ENCODE measurements around the gene CARMIL3. TPM values are rescaled to one million over a fixed set of nuclear protein-coding genes. Genes with fewer than 3 reads are reported as not detected.
A peak's percentile ranks its signal among the peaks of the same experiment; 100 is the strongest.

Gene CARMIL3
- total and polyA plus RNA-seq, 3 experiments from 2014 or later: 0.14 to 1.5 (median 1.2) TPM

- Histone ChIP-seq H3K36me3 (ENCODE audit: insufficient read depth, low read length) (no peaks in the 10 kb centered on the region), H3K27me3 (ENCODE audit: insufficient read depth, low read length, poor library complexity, severe bottlenecking) (no peaks in the 10 kb centered on the region), H3K27ac (ENCODE audit: low read depth, low read length) (no peak overlapping the region), H3K9me3 (ENCODE audit: low read length) (no peaks in the 10 kb centered on the region), H3K4me3 (ENCODE audit: low read length) (no peak overlapping the region), H3K4me1 (ENCODE audit: insufficient read depth, low read length) (no peaks in the 10 kb centered on the region)
- ChIA-PET POLR2A (no interaction called here), CTCF (interaction anchor here (1.1 to 2.5 kb wide), 2 partner anchors 21 to 48 kb away, joined by 3 to 14 read pairs; no protein-coding TSS in a partner anchor)
- Mint-ChIP-seq H3K27ac (peak overlapping the region in 1 of 8 donors; percentile 97), H3K9me3 (no peaks in the 10 kb centered on the region), H3K27me3 (peaks cover 0 to 3% of the 10 kb centered on the region in 2 donors), H3K4me3 (no peak overlapping the region), H3K36me3 (no peaks in the 10 kb centered on the region), H3K4me1 (peaks cover 0 to 4% (median 0%) of the 10 kb centered on the region in 3 donors)
- no peak for DNase-seq
These were observed 8.6 kb downstream of the CARMIL3 start for GRCh38 chr14:24060443-24060842.

- H3K4me3 Mint-ChIP-seq: no peak overlapping the region
- DNase-seq: no peak
- no peaks in the 10 kb centered on the region for H3K36me3 Mint-ChIP-seq
- Histone ChIP-seq H3K4me1 (ENCODE audit: insufficient read depth, low read length) (no peaks in the 10 kb centered on the region), H3K36me3 (ENCODE audit: insufficient read depth, low read length) (no peaks in the 10 kb centered on the region), H3K9me3 (ENCODE audit: low read length) (no peaks in the 10 kb centered on the region), H3K27ac (ENCODE audit: low read depth, low read length) (no peak overlapping the region), H3K4me3 (ENCODE audit: low read length) (no peak overlapping the region), H3K27me3 (ENCODE audit: insufficient read depth, low read length, poor library complexity, severe bottlenecking) (no peaks in the 10 kb centered on the region)
- ChIA-PET CTCF (interaction anchor here (1.1 to 2.5 kb wide), 3 partner anchors 20 to 47 kb away, joined by 3 to 14 read pairs (median 4); no protein-coding TSS in a partner anchor), POLR2A (no interaction called here)
- no peak overlapping the region for H3K27ac Mint-ChIP-seq
- peaks cover 0 to 3% of the 10 kb centered on the region in 2 donors for H3K27me3 Mint-ChIP-seq
- no peaks in the 10 kb centered on the region for H3K9me3 Mint-ChIP-seq
- peaks cover 0 to 4% (median 0%) of the 10 kb centered on the region in 3 donors for H3K4me1 Mint-ChIP-seq
These were observed 9.4 kb downstream of the CARMIL3 start for GRCh38 chr14:24060984-24061913.

- H3K27ac Mint-ChIP-seq: peak overlapping the region in 1 of 8 donors; percentile 29
- H3K4me1 ChIP-seq (ENCODE audit: insufficient read depth, low read length): no peaks in the 10 kb centered on the region
- POLR2A ChIA-PET: no interaction called here
These were observed 10.6 kb downstream of the CARMIL3 start for GRCh38 chr14:24062216-24062980.

GRCh38 chr14:24063263-24063836 is 11.5 kb downstream of the CARMIL3 start:
- Histone ChIP-seq H3K9me3 (ENCODE audit: low read length) (no peaks in the 10 kb centered on the region), H3K4me3 (ENCODE audit: low read length) (no peak overlapping the region), H3K27me3 (ENCODE audit: insufficient read depth, low read length, poor library complexity, severe bottlenecking) (no peaks in the 10 kb centered on the region), H3K27ac (ENCODE audit: low read depth, low read length) (no peak overlapping the region), H3K36me3 (ENCODE audit: insufficient read depth, low read length) (no peaks in the 10 kb centered on the region), H3K4me1 (ENCODE audit: insufficient read depth, low read length) (no peaks in the 10 kb centered on the region)
- no peak for DNase-seq
- H3K36me3 Mint-ChIP-seq: no peaks in the 10 kb centered on the region
- H3K4me1 Mint-ChIP-seq: peaks cover 0 to 1% (median 0%) of the 10 kb centered on the region in 3 donors
- H3K27me3 Mint-ChIP-seq: peaks cover 0 to 5% of the 10 kb centered on the region in 2 donors
- ChIA-PET CTCF (interaction anchor here (0.7 to 2.2 kb wide), 2 partner anchors 25 to 27 kb away, joined by 3 to 7 read pairs; no protein-coding TSS in a partner anchor), POLR2A (no interaction called here)
- H3K4me3 Mint-ChIP-seq: no peak overlapping the region
- no peaks in the 10 kb centered on the region for H3K9me3 Mint-ChIP-seq
- H3K27ac Mint-ChIP-seq: no peak overlapping the region

More at GRCh38 chr14:24062216-24062980, 10.6 kb downstream of the CARMIL3 start:
- H3K27ac ChIP-seq (ENCODE audit: low read depth, low read length): no peak overlapping the region
- Mint-ChIP-seq H3K27me3 (peaks cover 0 to 5% of the 10 kb centered on the region in 2 donors), H3K4me1 (peaks cover 0 to 4% (median 0%) of the 10 kb centered on the region in 3 donors), H3K36me3 (no peaks in the 10 kb centered on the region), H3K4me3 (no peak overlapping the region), H3K9me3 (no peaks in the 10 kb centered on the region)
- no peaks in the 10 kb centered on the region for H3K36me3 ChIP-seq (ENCODE audit: insufficient read depth, low read length)
- CTCF ChIA-PET: interaction anchor here (2.5 kb wide), 1 partner anchor 46 kb away, joined by 14 read pairs; no protein-coding TSS in a partner anchor
- DNase-seq: no peak
- no peak overlapping the region for H3K4me3 ChIP-seq (ENCODE audit: low read length)
- H3K27me3 ChIP-seq (ENCODE audit: insufficient read depth, low read length, poor library complexity, severe bottlenecking): no peaks in the 10 kb centered on the region
- no peaks in the 10 kb centered on the region for H3K9me3 ChIP-seq (ENCODE audit: low read length)

GRCh38 chr14:24064091-24064795 is 12.4 kb downstream of the CARMIL3 start:
- H3K4me1 ChIP-seq (ENCODE audit: insufficient read depth, low read length): no peaks in the 10 kb centered on the region
- no peak overlapping the region for H3K27ac ChIP-seq (ENCODE audit: low read depth, low read length)
- Mint-ChIP-seq H3K27ac (peak overlapping the region in 1 of 8 donors; percentile 29), H3K36me3 (no peaks in the 10 kb centered on the region), H3K4me3 (no peak overlapping the region), H3K9me3 (no peaks in the 10 kb centered on the region), H3K4me1 (no peaks in the 10 kb centered on the region), H3K27me3 (peaks cover 0 to 5% of the 10 kb centered on the region in 2 donors)
- H3K4me3 ChIP-seq (ENCODE audit: low read length): no peak overlapping the region
- ChIA-PET POLR2A (no interaction called here), CTCF (interaction anchor here (1.0 to 2.2 kb wide), 2 partner anchors 26 to 44 kb away, joined by 3 to 7 read pairs; no protein-coding TSS in a partner anchor)
- H3K36me3 ChIP-seq (ENCODE audit: insufficient read depth, low read length): no peaks in the 10 kb centered on the region
- no peak for DNase-seq
- H3K27me3 ChIP-seq (ENCODE audit: insufficient read depth, low read length, poor library complexity, severe bottlenecking): no peaks in the 10 kb centered on the region
- no peaks in the 10 kb centered on the region for H3K9me3 ChIP-seq (ENCODE audit: low read length)

- Mint-ChIP-seq H3K27me3 (peaks cover 4 to 5% of the 10 kb centered on the region in 2 donors), H3K36me3 (no peaks in the 10 kb centered on the region), H3K4me1 (no peaks in the 10 kb centered on the region), H3K9me3 (no peaks in the 10 kb centered on the region), H3K4me3 (no peak overlapping the region), H3K27ac (no peak overlapping the region)
- no peak for DNase-seq
- ChIA-PET CTCF (interaction anchor here (1.0 to 2.2 kb wide), 3 partner anchors 16 to 43 kb away, joined by 3 to 7 read pairs (median 3); no protein-coding TSS in a partner anchor), POLR2A (no interaction called here)
- no peaks in the 10 kb centered on the region for H3K27me3 ChIP-seq (ENCODE audit: insufficient read depth, low read length, poor library complexity, severe bottlenecking)
- no peaks in the 10 kb centered on the region for H3K4me1 ChIP-seq (ENCODE audit: insufficient read depth, low read length)
- no peak overlapping the region for H3K4me3 ChIP-seq (ENCODE audit: low read length)
- no peaks in the 10 kb centered on the region for H3K9me3 ChIP-seq (ENCODE audit: low read length)
- no peak overlapping the region for H3K27ac ChIP-seq (ENCODE audit: low read depth, low read length)
- H3K36me3 ChIP-seq (ENCODE audit: insufficient read depth, low read length): no peaks in the 10 kb centered on the region
These were observed 13.0 kb downstream of the CARMIL3 start for GRCh38 chr14:24064856-24065255.

GRCh38 chr14:24065408-24065807 is 13.6 kb downstream of the CARMIL3 start:
- ChIA-PET CTCF (interaction anchor here (1.1 to 2.2 kb wide), 2 partner anchors 15 to 25 kb away, joined by 3 to 7 read pairs; no protein-coding TSS in a partner anchor), POLR2A (no interaction called here)
- Mint-ChIP-seq H3K4me1 (no peaks in the 10 kb centered on the region), H3K27me3 (peaks cover 6 to 10% of the 10 kb centered on the region in 2 donors), H3K9me3 (no peaks in the 10 kb centered on the region), H3K27ac (no peak overlapping the region), H3K4me3 (no peak overlapping the region), H3K36me3 (no peaks in the 10 kb centered on the region)
- no peaks in the 10 kb centered on the region for H3K27me3 ChIP-seq (ENCODE audit: insufficient read depth, low read length, poor library complexity, severe bottlenecking)
- no peaks in the 10 kb centered on the region for H3K9me3 ChIP-seq (ENCODE audit: low read length)
- no peak for DNase-seq
- no peaks in the 10 kb centered on the region for H3K4me1 ChIP-seq (ENCODE audit: insufficient read depth, low read length)
- no peaks in the 10 kb centered on the region for H3K36me3 ChIP-seq (ENCODE audit: insufficient read depth, low read length)
- no peak overlapping the region for H3K4me3 ChIP-seq (ENCODE audit: low read length)
- no peak overlapping the region for H3K27ac ChIP-seq (ENCODE audit: low read depth, low read length)

Measured in CD8-positive, alpha-beta memory T cell (primary cell).